Measurements from ENCODE around the gene COL4A2. TPM values are rescaled to one million over a fixed set of nuclear protein-coding genes. Genes with fewer than 3 reads are reported as not detected.

The COL4A2 gene
- total and polyA plus RNA-seq, 4 donors, result 8.0 to 45.2 (median 40.3) TPM

DNA sequence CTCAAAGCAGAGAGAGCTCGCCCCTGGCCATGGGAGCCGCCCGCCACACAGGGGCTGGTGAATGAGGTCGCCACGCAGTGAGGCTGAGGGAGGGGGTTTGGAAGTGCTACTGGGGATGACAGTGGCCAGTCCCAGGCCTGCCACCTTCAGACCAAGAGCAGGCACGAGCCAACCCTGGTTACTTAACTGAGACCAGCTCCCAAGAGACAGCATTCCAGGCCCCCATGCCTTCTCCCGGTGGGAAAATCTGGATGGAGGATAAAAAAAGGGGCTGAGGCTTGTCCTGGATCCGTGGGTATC, 211.1 kb downstream of the COL4A2 start:
- no peaks in the 10 kb centered on the region for H3K9me3 ChIP-seq (ENCODE audit: control insufficient read depth in 4 of 4, low read length in 3 of 4)

DNA sequence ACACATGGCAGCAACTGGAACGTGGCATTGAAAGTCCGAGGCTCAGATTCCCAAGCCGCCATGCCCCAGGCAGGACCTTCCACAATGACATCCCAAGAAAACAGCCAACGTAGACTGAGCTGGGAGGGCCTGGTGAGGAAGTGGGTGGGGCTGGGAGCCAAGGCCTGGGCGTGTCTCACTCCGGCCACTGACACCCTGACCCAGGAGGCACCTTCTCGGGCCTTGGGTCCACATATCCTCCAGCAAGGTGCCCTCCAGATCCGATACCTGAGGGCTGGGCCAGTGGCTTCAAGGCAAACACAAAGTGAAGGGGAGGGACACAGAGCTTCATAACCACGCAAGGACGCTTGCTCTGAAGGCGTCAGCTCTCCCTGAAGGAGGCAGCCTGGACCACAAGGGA, 211.5 kb downstream of the COL4A2 start:
- no peak for TF ChIP-seq RAD21 (IDR thresholded peaks at IDR 0.05)
- Histone ChIP-seq H3K36me3 (ENCODE audit: control insufficient read depth in 4 of 4, insufficient read depth in 3 of 4, low read depth in 1 of 4, low read length in 3 of 4) (peaks cover 0 to 7% (median 0%) of the 10 kb centered on the region in 4 donors), H3K9ac (ENCODE audit: low read depth in 1 of 2, low read length in 2 of 2) (no peak overlapping the region), H3K4me3 (ENCODE audit: low read depth in 1 of 3, low read length in 3 of 3) (no peak overlapping the region), H3K4me1 (ENCODE audit: control insufficient read depth in 4 of 4, insufficient read depth in 4 of 4, low read length in 3 of 4) (peaks cover 11 to 36% (median 31%) of the 10 kb centered on the region in 4 donors), H3K27ac (ENCODE audit: low read depth in 1 of 2, low read length in 2 of 2) (no peak overlapping the region), H3K27me3 (ENCODE audit: control insufficient read depth in 4 of 4, insufficient read depth in 4 of 4, low read length in 3 of 4) (no peaks in the 10 kb centered on the region), H3K9me3 (ENCODE audit: control insufficient read depth in 4 of 4, low read length in 3 of 4) (no peaks in the 10 kb centered on the region)
- no peak for DNase-seq (ENCODE audit: low spot score)
- WGBS, result 79% methylated on average over 11 of the region's 11 CpGs

More for the DNA sequence above, 211.1 kb downstream of the COL4A2 start:
- 91% methylated on average over 8 of the region's 8 CpGs for WGBS
- DNase-seq (ENCODE audit: low spot score), result no peak
- Histone ChIP-seq H3K36me3 (ENCODE audit: control insufficient read depth in 4 of 4, insufficient read depth in 3 of 4, low read depth in 1 of 4, low read length in 3 of 4) (peaks cover 0 to 5% (median 0%) of the 10 kb centered on the region in 4 donors), H3K27ac (ENCODE audit: low read depth in 1 of 2, low read length in 2 of 2) (no peak overlapping the region), H3K4me3 (ENCODE audit: low read depth in 1 of 3, low read length in 3 of 3) (no peak overlapping the region), H3K27me3 (ENCODE audit: control insufficient read depth in 4 of 4, insufficient read depth in 4 of 4, low read length in 3 of 4) (no peaks in the 10 kb centered on the region), H3K4me1 (ENCODE audit: control insufficient read depth in 4 of 4, insufficient read depth in 4 of 4, low read length in 3 of 4) (peaks cover 8 to 32% (median 27%) of the 10 kb centered on the region in 4 donors), H3K9ac (ENCODE audit: low read depth in 1 of 2, low read length in 2 of 2) (no peak overlapping the region)
- TF ChIP-seq CTCF (IDR thresholded peaks at IDR 0.05; ENCODE audit: low read depth, low read length, missing input control), result no peak
- no peak for TF ChIP-seq JUND (IDR thresholded peaks at IDR 0.05)
- TF ChIP-seq, protein P1, sequence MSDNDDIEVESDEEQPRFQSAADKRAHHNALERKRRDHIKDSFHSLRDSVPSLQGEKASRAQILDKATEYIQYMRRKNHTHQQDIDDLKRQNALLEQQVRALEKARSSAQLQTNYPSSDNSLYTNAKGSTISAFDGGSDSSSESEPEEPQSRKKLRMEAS (IDR thresholded peaks at IDR 0.05), result no peak
- TF ChIP-seq FOXA2 (IDR thresholded peaks at IDR 0.05), result no peak
- no peak for TF ChIP-seq YY1 (IDR thresholded peaks at IDR 0.05)
- TF ChIP-seq GABPA (IDR thresholded peaks at IDR 0.05 in 1 of 2, conservative IDR thresholded peaks at IDR 0.05 in 1 of 2), result no peak
- no peak for TF ChIP-seq NR2F2 (IDR thresholded peaks at IDR 0.05)
- no peak for TF ChIP-seq HNF4G (IDR thresholded peaks at IDR 0.05)
- no peak for TF ChIP-seq HNF4A (conservative IDR thresholded peaks at IDR 0.05)
- no peak for TF ChIP-seq SP1 (IDR thresholded peaks at IDR 0.05)
- no peak for TF ChIP-seq RXRA (IDR thresholded peaks at IDR 0.05)
- TF ChIP-seq FOXA1 (IDR thresholded peaks at IDR 0.05), result no peak
- TF ChIP-seq, protein P2, sequence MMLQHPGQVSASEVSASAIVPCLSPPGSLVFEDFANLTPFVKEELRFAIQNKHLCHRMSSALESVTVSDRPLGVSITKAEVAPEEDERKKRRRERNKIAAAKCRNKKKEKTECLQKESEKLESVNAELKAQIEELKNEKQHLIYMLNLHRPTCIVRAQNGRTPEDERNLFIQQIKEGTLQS (IDR thresholded peaks at IDR 0.05), result no peak
- no peak for TF ChIP-seq TAF1 (conservative IDR thresholded peaks at IDR 0.05)
- no peak for TF ChIP-seq RAD21 (IDR thresholded peaks at IDR 0.05)
- TF ChIP-seq, protein P3, sequence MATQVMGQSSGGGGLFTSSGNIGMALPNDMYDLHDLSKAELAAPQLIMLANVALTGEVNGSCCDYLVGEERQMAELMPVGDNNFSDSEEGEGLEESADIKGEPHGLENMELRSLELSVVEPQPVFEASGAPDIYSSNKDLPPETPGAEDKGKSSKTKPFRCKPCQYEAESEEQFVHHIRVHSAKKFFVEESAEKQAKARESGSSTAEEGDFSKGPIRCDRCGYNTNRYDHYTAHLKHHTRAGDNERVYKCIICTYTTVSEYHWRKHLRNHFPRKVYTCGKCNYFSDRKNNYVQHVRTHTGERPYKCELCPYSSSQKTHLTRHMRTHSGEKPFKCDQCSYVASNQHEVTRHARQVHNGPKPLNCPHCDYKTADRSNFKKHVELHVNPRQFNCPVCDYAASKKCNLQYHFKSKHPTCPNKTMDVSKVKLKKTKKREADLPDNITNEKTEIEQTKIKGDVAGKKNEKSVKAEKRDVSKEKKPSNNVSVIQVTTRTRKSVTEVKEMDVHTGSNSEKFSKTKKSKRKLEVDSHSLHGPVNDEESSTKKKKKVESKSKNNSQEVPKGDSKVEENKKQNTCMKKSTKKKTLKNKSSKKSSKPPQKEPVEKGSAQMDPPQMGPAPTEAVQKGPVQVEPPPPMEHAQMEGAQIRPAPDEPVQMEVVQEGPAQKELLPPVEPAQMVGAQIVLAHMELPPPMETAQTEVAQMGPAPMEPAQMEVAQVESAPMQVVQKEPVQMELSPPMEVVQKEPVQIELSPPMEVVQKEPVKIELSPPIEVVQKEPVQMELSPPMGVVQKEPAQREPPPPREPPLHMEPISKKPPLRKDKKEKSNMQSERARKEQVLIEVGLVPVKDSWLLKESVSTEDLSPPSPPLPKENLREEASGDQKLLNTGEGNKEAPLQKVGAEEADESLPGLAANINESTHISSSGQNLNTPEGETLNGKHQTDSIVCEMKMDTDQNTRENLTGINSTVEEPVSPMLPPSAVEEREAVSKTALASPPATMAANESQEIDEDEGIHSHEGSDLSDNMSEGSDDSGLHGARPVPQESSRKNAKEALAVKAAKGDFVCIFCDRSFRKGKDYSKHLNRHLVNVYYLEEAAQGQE (IDR thresholded peaks at IDR 0.05), result no peak
- no peak for TF ChIP-seq EGR1 (IDR thresholded peaks at IDR 0.05; ENCODE audit: low read depth in 2 of 2)

Measured in liver (tissue), 9 donors.